ENCODE measurements around the gene OR6B3. TPM values are rescaled to one million over a fixed set of nuclear protein-coding genes. Genes with fewer than 3 reads are reported as not detected.

OR6B3 gene
- total RNA-seq, 2 experiments from 2014 or later: not detected

DNA sequence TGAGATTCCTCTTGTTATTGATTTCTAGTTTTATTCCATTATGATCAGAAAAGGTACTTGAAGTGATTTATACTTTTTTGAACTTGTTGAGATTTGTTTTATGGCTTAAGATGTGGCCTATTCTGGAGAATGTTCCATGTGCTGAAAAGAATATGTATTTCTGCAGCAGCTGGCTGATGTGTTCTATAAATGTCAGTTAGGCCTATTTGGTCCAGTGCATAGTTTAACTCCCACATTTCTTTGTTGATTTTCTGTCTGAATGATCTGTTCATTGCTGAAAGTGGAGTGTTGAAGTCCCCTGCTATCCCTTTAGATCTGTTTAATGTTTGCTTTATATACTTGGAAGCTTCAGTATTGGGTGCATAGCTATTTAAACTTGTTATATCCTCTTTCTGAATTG is 16.0 kb downstream of the OR6B3 start:
- Histone ChIP-seq H3K9me2 (ENCODE audit: insufficient read depth, low read length) (no peaks in the 10 kb centered on the region), H3K27ac (ENCODE audit: low read depth, low read length, poor library complexity, severe bottlenecking) (no peak overlapping the region), H4K20me1 (ENCODE audit: insufficient read depth, low read length) (no peaks in the 10 kb centered on the region), H3K4me1 (ENCODE audit: insufficient read depth, low read length, poor library complexity, severe bottlenecking) (no peaks in the 10 kb centered on the region), H2AFZ (ENCODE audit: low read length) (no peak overlapping the region), H3K36me3 (ENCODE audit: insufficient read depth, low read length) (no peaks in the 10 kb centered on the region), H3K4me2 (ENCODE audit: low read length) (no peak overlapping the region), H3K79me2 (ENCODE audit: insufficient read depth, low read depth, low read length) (no peaks in the 10 kb centered on the region), H3K9me3 (ENCODE audit: low read length) (no peaks in the 10 kb centered on the region), H3K4me3 (ENCODE audit: low read depth, low read length, poor library complexity, severe bottlenecking) (no peak overlapping the region)
- no peak for DNase-seq (ENCODE audit: low spot score)
- CTCF ChIA-PET (ENCODE audit: unreplicated experiment): no interaction called here
- intact Hi-C loops (cut with micrococcal nuclease; ENCODE audit: unreplicated experiment): no loop called here
- TF ChIP-seq, protein P1, sequence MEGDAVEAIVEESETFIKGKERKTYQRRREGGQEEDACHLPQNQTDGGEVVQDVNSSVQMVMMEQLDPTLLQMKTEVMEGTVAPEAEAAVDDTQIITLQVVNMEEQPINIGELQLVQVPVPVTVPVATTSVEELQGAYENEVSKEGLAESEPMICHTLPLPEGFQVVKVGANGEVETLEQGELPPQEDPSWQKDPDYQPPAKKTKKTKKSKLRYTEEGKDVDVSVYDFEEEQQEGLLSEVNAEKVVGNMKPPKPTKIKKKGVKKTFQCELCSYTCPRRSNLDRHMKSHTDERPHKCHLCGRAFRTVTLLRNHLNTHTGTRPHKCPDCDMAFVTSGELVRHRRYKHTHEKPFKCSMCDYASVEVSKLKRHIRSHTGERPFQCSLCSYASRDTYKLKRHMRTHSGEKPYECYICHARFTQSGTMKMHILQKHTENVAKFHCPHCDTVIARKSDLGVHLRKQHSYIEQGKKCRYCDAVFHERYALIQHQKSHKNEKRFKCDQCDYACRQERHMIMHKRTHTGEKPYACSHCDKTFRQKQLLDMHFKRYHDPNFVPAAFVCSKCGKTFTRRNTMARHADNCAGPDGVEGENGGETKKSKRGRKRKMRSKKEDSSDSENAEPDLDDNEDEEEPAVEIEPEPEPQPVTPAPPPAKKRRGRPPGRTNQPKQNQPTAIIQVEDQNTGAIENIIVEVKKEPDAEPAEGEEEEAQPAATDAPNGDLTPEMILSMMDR (conservative IDR thresholded peaks at IDR 0.05; ENCODE audit: low read length): no peak
- no peak for TF ChIP-seq EZH2phosphoT487 (IDR thresholded peaks at IDR 0.05; ENCODE audit: borderline replicate concordance, low read depth, low read length)
- BruUV-seq (replicated peaks): no TSS peak
- POLR2A ChIA-PET: no interaction called here

DNA sequence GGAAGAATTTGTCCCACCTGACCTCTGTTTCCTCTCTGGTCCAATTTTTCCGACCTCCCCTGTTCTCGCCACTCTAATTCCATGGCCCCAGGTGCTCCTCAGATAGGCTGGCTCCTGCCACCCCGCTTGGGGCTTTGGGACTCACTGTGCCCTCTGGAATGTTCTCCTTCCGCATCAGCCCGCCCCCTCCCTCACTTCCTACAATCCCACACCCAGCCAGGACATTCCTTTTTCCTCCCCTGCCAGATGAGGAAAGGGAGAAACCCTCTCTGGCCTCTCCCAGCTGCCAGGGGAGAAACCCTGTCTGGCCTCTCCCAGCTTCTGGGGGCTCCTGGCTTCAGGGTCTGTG is 20.0 kb downstream of the OR6B3 start:
- Histone ChIP-seq H3K9me2 (ENCODE audit: insufficient read depth, low read length) (no peaks in the 10 kb centered on the region), H3K4me3 (ENCODE audit: low read depth, low read length, poor library complexity, severe bottlenecking) (no peak overlapping the region), H3K36me3 (ENCODE audit: insufficient read depth, low read length) (no peaks in the 10 kb centered on the region), H3K79me2 (ENCODE audit: insufficient read depth, low read depth, low read length) (no peaks in the 10 kb centered on the region), H3K4me1 (ENCODE audit: insufficient read depth, low read length, poor library complexity, severe bottlenecking) (no peaks in the 10 kb centered on the region), H3K9me3 (ENCODE audit: low read length) (no peaks in the 10 kb centered on the region), H3K4me2 (ENCODE audit: low read length) (no peak overlapping the region), H3K27ac (ENCODE audit: low read depth, low read length, poor library complexity, severe bottlenecking) (no peak overlapping the region), H2AFZ (ENCODE audit: low read length) (no peak overlapping the region), H4K20me1 (ENCODE audit: insufficient read depth, low read length) (no peaks in the 10 kb centered on the region)
- CTCF ChIA-PET (ENCODE audit: unreplicated experiment): interaction anchor here (0.6 kb wide), 1 partner anchor 162 kb away, joined by 11 read pairs; no protein-coding TSS in a partner anchor
- TF ChIP-seq, protein P1 (conservative IDR thresholded peaks at IDR 0.05; ENCODE audit: low read length): no peak
- no peak for TF ChIP-seq EZH2phosphoT487 (IDR thresholded peaks at IDR 0.05; ENCODE audit: borderline replicate concordance, low read depth, low read length)
- intact Hi-C loops (cut with micrococcal nuclease; ENCODE audit: unreplicated experiment): no loop called here
- no TSS peak for BruUV-seq (replicated peaks)
- POLR2A ChIA-PET: no interaction called here
- DNase-seq (ENCODE audit: low spot score): no peak

DNA sequence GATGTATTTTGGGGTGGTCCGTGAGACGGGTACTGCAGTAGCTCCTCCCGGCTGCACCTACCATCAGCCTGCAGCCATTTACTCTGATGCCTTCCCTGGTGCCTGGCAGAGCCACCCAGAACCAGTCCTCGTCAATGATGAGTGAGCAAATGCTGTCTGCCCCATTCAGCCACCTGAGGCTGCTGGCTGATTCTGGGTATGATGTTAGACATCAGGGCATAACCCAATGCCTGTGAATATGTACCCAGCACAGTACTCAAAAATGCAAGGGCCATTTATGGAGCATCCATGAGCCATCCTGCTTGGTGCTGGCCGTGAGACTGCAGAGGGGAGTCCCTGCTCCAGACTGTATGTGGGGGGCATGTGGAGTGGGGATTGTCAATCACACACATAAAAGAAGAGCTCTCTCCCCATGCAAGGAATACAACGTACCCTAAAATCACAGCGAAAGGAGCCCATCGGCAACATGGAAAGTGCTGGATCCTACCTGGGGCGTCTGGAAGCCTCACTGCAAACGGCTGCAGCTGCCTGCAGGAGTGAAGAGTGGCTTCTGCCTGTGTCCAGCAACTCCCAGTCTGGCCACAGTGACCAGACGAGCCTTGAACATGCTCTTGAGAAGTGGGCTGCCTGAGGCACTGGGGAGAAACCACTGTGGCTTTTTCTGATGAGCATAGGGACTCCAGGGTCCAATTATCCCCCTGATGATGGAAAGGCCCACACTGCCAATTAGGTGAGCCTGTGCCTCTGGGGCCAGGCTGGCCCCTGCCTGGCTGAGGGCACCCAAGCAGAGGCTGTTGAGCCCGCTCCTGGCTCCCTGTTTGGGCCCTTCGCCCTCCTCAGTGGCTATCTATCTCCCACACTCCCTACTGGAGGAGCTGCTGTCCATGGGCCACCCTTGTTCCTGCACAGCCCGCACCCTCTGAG is 20.7 kb downstream of the OR6B3 start:
- no peak for TF ChIP-seq EZH2phosphoT487 (IDR thresholded peaks at IDR 0.05; ENCODE audit: borderline replicate concordance, low read depth, low read length)
- TF ChIP-seq, protein P1 (conservative IDR thresholded peaks at IDR 0.05; ENCODE audit: low read length): no peak
- intact Hi-C loops (cut with micrococcal nuclease; ENCODE audit: unreplicated experiment): no loop called here
- no TSS peak for BruUV-seq (replicated peaks)

More for the DNA sequence above, 20.7 kb downstream of the OR6B3 start:
- Histone ChIP-seq H3K4me2 (ENCODE audit: low read length) (no peak overlapping the region), H3K27ac (ENCODE audit: low read depth, low read length, poor library complexity, severe bottlenecking) (no peak overlapping the region), H4K20me1 (ENCODE audit: insufficient read depth, low read length) (no peaks in the 10 kb centered on the region), H3K9me3 (ENCODE audit: low read length) (no peaks in the 10 kb centered on the region), H3K4me3 (ENCODE audit: low read depth, low read length, poor library complexity, severe bottlenecking) (no peak overlapping the region), H3K4me1 (ENCODE audit: insufficient read depth, low read length, poor library complexity, severe bottlenecking) (no peaks in the 10 kb centered on the region), H3K79me2 (ENCODE audit: insufficient read depth, low read depth, low read length) (no peaks in the 10 kb centered on the region), H3K36me3 (ENCODE audit: insufficient read depth, low read length) (no peaks in the 10 kb centered on the region), H2AFZ (ENCODE audit: low read length) (no peak overlapping the region), H3K9me2 (ENCODE audit: insufficient read depth, low read length) (no peaks in the 10 kb centered on the region)
- DNase-seq (ENCODE audit: low spot score): no peak
- POLR2A ChIA-PET: no interaction called here
- CTCF ChIA-PET (ENCODE audit: unreplicated experiment): no interaction called here

Data from OCI-LY7 (cell line).